Fibroblast of mammary gland (primary cell): ENCODE data around the gene TSGA10IP.

Experiments used
- DNase-seq: peaks from one replicate; pipeline ENCODE4 v3.0.0-alpha.2; 2010; ENCODE audit warnings: low read depth
- H3K4me3 ChIP-seq: 2 replicates; pipeline ENCODE4 v1.5.1; 2011; ENCODE audit warnings: low read depth, mild to moderate bottlenecking, low read length, moderate library complexity; ENCODE audit not compliant: control insufficient read depth
- CTCF ChIP-seq: conservative IDR thresholded peaks from 2 replicates; pipeline ENCODE4 v1.5.1; 2011; ENCODE audit warnings: low read depth, low read length, inconsistent platforms; ENCODE audit not compliant: control insufficient read depth, insufficient read depth

TSGA10IP gene

DNA sequence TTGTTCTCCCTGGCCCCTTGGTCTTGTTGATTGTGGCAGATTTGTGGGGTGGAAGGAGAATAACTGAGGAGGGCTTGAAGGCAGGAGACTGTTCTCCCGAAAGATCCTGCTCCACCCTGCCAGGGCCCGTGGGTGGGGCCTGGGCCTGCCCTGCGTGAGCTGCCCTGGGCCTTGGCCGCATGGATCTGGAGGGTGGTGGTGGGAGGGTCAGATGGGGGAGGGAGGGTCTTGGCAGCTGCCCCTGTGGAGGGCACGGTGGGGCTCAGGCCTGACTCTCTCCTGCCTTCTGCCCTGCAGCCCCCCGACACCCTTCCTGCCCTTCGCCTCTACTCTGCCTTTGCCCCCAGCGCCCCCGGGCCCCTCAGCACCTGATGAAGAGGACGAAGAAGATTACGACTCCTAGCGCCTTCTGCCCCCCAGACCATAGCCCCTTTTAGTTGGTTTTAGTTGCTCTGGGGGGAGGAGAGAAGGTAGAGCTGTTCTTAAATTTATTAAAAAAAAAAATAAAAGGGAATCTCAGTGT is 24.2 kb upstream of the TSGA10IP start:
- no peak for DNase-seq
- peak overlapping the region; percentile 74 for H3K4me3 ChIP-seq
- TF ChIP-seq CTCF = no peak

DNA sequence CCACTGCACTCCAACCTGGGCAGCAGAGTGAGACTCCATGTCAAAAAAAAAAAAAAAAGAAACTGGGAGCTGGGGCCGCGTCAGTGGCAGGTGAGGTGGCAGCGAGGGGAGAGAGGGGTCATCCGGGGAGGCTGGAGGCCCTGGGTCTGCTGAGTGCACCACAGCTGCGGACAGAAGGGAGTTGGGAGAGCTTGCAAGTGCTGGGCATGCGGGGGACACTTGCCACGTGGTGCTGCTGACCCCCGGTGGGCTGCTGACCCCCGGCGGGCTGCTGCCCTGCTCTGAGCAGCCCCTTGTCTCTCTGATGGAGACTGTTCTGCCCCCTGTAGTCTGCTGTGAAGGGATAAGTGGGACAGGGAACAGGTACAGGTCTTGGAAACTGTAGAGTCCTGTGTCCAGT is 23.4 kb upstream of the TSGA10IP start:
- TF ChIP-seq CTCF = no peak
- DNase-seq = no peak
- no peak overlapping the region for H3K4me3 ChIP-seq

DNA sequence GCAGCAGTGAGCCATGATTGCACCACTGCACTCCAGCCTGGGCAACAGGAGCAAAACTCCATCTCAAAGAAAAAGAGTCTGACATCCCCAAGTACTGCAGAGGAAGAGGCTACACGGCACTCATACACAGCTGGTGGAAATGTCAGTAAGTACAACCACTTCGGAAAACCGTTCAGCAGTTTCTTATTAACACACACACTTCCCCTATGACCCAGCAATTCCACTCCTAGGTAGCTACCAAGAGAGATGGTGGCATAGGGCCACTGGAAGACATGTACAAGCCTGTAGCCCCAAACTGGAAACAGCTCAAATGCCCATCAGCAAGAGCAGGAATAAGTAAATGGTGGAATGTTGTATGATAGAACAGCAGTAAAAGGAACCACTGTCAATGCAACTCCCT is 22.7 kb upstream of the TSGA10IP start:
- DNase-seq = no peak
- no peak overlapping the region for H3K4me3 ChIP-seq
- TF ChIP-seq CTCF = no peak

DNA sequence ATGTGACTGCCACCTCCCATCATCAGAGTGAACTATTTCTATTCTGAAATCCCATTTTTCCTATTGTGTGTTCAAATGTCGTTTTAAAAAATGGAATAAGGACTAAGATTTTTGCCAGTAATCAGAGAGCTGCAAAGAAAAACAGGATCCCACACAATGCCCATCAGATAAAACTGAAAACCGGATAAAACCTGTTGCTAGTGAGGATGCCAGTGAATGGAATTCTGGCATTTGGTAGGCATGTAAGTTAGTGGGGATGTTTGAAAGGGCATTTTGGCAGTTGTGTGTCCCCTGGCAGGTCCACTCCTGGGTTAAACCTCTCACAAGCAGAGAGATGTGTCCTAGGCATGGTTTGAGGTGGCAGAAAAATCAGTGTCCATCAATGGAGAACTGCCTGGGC is 19.9 kb upstream of the TSGA10IP start:
- no peak for TF ChIP-seq CTCF
- H3K4me3 ChIP-seq = no peak overlapping the region
- DNase-seq = no peak

DNA sequence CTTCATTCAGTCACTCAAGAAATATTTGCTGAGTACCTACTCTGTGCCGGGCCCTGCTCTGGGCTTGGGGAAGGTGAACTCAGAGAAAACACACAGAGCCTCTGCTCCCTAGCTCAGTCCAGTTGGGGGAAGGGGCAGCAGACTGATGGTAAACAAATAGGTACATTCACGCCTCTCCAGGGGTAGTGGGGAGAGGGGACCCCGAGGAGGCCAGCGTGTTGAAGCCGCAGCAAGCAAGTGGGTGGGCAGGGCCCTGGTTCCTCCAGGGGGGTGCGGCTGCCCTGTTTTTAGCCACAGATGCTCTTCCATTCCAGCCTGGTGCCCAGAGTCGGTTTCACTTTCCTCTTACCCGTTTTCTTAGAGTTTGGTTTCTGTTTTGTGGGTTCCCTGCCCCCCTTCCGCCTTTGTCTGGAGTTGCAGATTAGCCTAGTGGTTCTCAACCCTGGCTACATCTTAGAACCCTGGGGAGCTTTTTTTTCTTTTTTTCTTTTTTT is 17.3 kb upstream of the TSGA10IP start:
- no peak overlapping the region for H3K4me3 ChIP-seq
- no peak for DNase-seq
- no peak for TF ChIP-seq CTCF

DNA sequence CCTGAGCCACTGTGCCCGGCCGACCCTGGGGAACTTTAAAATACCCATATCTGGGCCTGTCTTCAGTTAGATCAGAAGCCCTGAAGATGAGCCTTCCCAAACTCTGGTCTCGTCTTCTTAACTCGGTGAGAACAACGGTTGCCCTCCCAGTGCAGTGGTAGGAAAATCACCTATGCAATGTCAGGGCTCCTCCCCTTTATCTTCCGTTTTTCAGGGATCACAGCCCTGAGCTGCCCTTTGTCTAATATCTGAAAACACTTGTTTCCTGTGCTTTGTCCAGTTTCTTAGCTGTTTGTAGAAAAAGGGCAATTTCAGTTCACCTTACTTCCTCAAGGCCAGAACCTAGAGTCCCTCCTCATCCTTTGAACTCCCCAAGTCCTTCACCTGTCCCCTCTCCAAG is 16.6 kb upstream of the TSGA10IP start:
- DNase-seq = no peak
- no peak overlapping the region for H3K4me3 ChIP-seq
- TF ChIP-seq CTCF = no peak

- DNase-seq = no peak
- TF ChIP-seq CTCF = no peak
- H3K4me3 ChIP-seq = no peak overlapping the region
Observed at GRCh38 chr11:65931773-65932557, 13.3 kb upstream of the TSGA10IP start.
